Stimulated activated CD4-positive, alpha-beta T cell treated with anti-CD3 and anti-CD28 coated beads, Interleukin-2, amount 100 ng/mL, for 24 hours (primary cell): ENCODE data around the gene CABP2.
A peak's percentile ranks its signal among the peaks of the same experiment; 100 is the strongest.

Source experiments
- DNase-seq, 2 donors: peaks; one replicate each; pipeline ENCODE4 v3.0.0-alpha.2; 2020

Gene CABP2

DNA sequence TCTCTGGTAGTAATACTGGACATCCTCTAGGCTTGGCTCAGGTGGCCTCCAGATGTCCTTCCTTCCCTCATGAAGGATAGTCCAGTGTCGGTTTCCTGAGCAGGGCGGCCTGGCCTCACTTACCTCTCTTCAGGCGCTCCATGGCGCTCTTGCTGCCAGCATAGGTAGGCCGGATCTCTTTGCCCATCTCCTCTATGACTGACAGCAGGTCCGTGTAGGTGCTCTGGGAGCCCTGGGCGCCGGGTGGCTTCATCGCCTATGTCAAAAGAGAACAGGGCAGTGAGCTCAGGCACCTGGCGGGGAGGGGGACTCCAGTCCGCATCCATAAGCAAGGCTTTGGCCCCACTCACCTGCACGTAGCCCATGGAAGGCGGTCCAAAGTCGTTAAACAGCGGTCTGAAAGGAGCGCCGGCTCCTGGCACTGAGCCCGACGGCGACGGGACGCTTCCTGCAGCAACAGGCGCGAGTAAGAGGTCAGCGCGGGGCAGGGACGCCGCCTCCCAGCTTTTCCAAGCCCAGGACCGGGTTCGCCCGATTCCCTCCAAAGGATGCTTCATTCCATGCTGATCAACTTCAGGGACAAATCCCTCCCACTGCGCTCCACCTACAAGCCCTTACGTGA is 15.9 kb downstream of the CABP2 start:
- DNase-seq, result peak in 1 of 2 donors; percentile 42

GRCh38 chr11:67506426-67507051 is 16.7 kb downstream of the CABP2 start:
- no peak for DNase-seq

- DNase-seq, result peak; percentile 93 to 94
Observed at GRCh38 chr11:67505605-67506396, 17.4 kb downstream of the CABP2 start.

- DNase-seq, result peak; percentile 72 to 86
Observed at GRCh38 chr11:67504950-67505581, 18.2 kb downstream of the CABP2 start, which contains the start of gene PITPNM1. TSS of gene PITPNM1 (minus strand) at chr11:67505363. CDS start at chr11:67504180, 1,183 bp downstream.

- peak; percentile 36 to 53 for DNase-seq
Observed at GRCh38 chr11:67504005-67504949, 19.0 kb downstream of the CABP2 start.

GRCh38 chr11:67503119-67504004 is 19.9 kb downstream of the CABP2 start:
- DNase-seq, result no peak

GRCh38 chr11:67502328-67502979 is 20.8 kb downstream of the CABP2 start:
- no peak for DNase-seq

DNA sequence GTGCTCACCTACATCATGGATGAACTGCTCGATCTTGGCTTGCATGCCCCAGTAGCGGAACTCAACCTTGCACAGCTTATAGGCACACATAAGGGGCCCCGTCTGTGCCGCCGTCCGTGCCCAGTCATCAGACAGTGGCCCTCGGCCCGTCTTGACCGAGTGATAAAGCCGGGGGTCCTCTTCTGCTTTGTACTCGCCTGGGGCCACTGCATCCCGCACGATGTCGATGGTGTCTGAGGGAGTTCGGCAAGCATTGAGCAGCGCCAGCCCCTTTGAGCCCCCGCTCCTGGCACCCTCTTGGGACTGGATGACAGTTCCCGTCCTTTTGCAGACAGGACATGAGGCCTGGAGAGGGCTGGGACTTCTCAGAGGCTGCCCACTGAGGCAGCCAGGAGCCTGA is 21.4 kb downstream of the CABP2 start:
- DNase-seq, result no peak

DNA sequence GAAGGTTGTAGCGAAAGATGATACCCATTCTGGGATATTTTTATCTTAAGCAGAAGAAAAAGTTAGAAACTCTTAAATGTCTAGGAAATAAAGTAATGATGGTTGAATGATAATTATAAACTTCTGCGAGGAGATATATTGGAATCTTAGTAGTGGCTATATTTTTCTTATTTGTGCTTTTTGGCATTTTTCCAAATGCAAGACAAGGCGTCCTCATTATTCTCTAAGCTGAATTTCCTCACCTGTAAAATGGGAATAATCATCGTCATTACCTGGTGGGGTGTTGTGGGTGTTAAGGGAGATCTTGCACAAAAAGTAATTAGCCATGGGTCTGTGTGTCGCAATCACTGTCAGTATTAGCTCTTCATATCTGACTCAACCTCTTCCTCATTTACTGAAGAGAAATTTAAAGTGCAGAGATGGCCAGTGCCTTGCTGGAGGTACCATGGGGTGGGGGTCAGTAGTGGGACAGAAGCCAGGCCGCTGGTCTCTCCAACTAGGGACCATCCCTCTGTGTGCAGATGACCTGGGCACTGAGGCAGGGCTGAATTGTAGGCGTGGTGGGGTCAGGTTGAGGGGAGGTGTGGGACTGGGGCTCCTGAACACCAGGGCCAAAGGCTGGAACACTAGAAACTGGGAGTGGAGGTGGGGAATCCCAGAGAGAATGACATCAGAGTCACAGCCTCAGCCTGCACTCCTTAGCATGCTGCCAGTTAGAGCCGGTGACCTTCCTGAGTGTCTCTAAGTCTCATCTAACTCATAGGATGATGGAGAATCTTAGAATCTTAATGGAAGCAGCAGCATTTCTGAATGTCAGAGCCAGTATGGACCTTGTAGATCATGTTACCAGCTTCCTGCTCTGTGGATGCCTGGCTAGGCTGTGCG is 22.2 kb downstream of the CABP2 start:
- no peak for DNase-seq

DNA sequence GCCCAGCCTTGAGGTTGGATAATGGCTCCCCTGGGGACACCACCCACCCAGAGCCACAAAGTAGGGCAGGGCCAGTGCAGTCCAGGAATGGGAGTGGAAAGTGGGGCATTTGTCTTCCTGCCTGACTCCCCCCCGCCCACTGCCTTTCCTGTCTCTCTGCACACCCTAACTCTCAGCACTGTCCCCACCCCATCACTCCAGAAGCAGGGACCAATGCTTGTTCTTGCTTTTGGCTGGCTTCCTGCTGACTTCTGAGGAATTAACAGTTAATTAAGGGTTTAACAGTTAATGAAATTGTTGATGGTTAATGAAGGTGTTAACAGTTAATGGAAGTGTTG is 22.8 kb downstream of the CABP2 start:
- DNase-seq, result no peak

DNA sequence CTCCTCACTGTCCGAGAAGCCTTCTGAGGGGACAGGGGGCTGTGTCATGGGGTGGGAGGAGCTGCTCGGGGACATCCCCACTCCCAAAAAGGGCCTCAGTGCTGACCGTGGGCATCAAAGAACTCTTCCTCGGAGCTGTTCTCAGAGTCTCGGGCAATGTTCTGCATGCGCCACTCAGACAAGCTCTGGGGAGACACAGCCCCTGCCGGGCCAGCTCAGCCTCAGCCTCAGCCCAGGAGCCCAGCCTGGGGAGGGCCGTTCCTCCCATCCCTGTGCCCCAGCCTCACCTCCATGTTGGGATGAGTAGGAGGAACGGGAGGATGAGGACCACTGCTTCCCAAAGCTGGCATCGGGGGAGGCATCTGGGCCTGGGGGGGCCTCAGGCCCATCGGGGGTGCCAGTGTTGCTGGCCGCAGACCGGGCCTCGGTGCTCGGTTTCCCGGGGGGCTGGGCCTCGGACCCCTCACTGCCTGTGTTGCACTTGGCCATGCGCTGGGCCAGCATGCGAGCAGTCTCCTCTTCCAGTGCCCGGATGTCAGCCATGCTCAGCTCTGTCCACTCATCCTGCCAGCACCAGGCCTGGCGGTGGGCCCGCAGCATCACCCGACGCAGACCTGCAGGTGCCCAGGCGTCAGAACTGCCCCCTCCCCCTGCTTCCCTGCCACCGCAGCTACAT is 23.3 kb downstream of the CABP2 start:
- DNase-seq, result no peak

DNA sequence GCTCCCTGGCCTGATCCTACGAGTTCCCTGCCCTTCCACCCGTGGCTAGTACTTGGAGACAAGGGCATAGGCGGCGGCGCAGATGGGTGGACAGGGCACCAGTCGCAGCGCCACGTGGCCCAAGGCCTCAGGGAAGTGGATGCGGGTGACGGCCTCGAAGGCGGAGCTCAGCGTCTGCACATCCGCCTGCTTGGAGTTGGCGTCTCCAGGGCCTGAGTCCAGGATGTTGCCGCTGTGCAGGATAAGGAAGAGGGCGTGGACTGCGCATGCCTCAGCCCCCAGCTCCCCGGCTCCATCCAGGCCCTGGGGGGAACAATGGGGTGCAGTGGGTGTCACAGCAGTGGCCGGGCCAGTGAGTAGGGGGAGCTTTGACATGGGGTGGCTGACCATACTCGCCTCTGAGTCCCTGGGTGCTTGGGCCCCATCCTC is 24.7 kb downstream of the CABP2 start:
- DNase-seq, result no peak

GRCh38 chr11:67497656-67498291 is 25.5 kb downstream of the CABP2 start:
- no peak for DNase-seq

DNA sequence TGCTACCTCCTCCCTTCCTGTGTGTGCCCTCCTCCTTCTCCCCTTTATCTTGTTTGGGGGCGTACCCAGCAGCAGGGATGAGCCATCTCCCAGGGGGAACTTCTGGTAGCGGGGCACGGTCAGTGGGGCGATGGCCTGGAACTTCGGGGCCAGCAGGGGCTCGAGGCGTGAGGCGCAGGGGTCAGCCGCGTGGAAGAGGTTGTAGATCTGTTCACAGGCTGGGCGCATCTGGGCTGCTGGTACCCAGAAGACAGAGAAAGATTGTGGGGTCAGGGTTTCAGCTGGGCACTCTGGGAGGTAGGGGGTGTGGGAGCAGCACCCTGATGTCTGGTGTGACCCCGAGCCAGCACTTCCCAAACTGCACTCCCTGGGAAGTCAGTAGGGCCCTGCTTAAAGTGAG is 27.1 kb downstream of the CABP2 start:
- DNase-seq, result no peak

DNA sequence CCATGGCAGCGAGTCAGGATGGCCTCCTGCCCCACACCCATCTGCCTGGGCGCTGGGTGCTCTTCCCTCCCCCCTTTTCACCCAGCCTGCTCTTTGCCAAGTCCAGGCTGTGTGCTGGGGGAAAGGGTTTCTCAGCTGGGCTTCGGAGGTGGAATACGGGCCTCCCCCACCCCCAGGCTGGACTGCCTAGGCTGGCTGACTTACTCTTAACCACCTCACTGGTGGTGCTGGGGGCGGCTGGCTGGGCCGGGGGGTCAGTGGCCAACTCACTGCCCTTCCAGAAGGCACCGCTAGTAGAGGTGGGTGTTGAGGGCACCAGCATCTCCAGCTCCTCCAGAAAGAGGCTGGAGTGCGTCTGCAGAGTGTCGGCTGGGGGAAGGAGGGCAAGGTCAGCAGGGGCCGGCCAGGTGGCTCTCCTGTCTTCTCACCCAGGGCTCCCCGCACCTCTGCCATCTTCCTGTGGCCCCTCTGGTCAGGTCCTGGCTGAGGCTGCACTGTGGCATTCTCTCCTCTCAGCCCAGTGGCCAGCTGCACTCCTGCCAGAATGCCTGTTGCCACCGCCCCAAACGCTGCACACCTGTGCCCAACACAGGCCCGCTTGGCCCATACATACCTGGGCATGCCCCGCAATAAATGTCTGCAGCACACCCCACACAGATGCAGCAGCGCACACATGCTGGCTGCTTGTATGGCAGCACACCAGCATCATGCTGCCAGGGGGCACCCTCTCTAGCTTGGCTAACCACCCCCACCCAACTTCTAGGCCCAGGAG is 27.8 kb downstream of the CABP2 start:
- DNase-seq, result no peak

DNA sequence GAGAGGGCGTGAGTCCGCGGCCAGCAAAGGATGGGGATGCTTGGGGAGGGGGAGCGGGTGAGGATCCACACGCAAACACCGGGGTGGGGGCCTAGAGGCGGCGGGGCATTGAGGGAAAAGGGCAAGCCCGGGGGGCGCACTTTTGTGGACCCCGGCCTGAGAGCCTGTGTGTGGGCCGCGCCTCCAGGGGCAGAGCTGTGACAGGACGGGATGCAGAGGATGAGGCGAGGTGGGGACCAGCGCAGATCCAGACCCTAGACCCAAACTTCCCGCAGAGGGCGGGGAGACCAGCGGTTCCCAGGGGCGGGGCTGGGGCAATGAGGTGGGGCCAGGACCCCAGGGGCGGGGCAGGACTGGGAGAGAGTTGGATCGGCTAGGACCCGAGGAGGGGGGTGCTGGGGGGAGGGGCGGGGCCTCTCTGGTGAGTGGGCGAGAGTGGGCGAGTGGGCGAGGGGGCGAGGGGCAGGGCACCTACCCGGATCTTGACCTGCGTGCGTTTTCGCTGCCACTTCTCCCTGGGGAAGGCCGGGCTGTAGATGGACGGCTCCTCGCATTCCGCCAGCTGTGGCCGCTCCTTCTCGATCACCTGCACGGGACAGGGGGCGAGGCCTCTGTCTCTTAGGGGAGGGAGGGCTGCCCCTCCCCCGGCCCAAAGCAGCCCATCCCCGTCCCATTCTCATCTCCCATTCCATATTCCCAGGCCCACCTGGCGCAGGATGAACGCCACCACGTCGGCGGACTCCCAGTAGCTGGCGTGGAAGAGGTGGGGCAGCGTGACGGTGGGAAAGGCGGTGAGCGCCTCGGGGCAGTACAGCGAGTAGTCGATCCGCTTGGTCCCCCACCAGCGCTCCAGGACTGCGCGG is 28.6 kb downstream of the CABP2 start:
- peak in 1 of 2 donors; percentile 5 for DNase-seq
